ENCODE measurements around the gene LHX3.

GRCh38 chr9:136210276-136210675 is 5.3 kb upstream of the LHX3 start:
- TF ChIP-seq CTCF (conservative IDR thresholded peaks at IDR 0.05; ENCODE audit: low read depth, low read length) (no peak), EZH2 (IDR thresholded peaks at IDR 0.05; ENCODE audit: borderline replicate concordance, low read depth, low read length, poor library complexity, severe bottlenecking) (no peak)

Measured in A673 (cell line).